Measurements from ENCODE around the gene FAM185A.
"Not testable (repeated sequence)": the region's sequence is repeated elsewhere in the genome, so short reads cannot be mapped to it uniquely, and the experiment has no call there.

FAM185A gene

DNA sequence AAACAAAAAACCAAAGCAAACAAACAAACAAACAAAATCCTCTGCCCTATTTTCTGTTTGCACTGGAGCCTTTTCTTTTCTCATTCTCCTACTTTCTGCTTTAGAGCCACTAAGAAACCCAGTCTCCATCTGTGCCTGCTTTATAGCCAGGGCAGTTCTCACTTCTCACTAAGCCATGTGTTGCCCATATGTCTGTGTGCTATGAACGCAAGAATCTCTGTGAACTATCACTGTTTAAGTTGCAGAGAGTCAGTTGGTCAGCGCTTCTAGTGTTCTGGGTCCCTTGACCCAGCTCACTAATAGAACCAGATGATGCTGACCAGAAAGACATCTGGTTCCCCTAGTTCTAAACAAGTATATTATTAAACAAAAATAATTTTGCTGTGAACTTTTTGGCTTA, 81.4 kb downstream of the FAM185A start:
- DNase-seq (ENCODE audit: low read depth in 3 of 3): no peak

DNA sequence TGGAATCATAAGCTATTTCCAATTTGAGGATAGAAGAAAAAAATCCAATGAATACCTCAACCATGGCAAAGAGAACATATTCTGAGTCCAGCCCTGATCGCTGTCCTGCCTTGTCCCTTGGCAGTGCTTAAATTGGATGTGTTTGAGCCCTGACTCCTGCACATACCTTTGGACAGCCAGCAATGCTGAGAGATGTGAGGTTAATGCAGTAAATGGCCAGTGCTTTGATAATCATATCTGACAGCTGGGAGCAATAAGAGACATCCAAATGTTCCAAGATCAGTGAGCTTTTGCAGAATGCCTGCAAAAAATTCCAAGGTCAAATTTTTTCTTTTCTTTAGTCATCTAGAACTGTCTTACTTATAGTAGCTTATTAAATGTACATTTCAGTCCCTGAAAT, 83.9 kb downstream of the FAM185A start:
- no peak for DNase-seq (ENCODE audit: low read depth in 3 of 3)

DNA sequence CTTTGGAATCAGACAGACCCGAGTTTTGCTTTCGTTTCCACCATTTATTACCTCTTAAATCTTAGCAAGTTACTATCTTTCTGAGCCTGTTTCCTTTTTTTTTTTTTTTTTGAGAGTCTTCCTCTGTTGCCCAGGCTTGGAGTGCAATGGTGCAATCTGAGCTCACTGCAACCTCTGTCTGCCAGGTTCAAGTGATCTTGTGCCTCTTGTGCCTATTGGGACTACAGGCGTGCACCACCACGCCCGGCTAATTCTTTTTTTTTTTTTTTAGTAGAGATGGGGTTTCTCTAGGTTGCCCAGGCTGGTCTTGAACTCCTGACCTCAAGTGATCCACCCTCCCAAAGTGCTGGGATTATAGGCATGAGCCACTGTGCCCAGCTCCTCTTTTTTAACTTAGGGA, 84.5 kb downstream of the FAM185A start:
- no peak for DNase-seq (ENCODE audit: low read depth in 3 of 3)

DNA sequence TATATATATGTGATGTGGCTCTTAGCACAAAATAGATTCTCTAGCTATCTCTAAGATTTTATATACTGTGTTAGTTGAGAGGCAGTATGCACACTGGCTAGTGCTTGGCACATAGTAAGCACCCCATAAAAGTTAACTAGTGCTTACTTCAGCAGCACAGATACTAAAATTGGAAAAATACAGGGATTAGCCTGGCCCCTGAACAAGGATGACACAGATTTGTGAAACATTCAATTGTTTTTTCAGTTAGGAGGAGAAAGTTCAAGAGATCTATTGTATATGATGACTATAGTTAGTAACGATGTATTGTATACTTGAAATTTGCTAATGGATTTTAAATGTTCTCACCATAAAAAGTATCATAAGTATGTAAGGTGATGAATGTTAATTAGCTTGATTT, 85.7 kb downstream of the FAM185A start:
- DNase-seq (ENCODE audit: low read depth in 3 of 3): no peak

DNA sequence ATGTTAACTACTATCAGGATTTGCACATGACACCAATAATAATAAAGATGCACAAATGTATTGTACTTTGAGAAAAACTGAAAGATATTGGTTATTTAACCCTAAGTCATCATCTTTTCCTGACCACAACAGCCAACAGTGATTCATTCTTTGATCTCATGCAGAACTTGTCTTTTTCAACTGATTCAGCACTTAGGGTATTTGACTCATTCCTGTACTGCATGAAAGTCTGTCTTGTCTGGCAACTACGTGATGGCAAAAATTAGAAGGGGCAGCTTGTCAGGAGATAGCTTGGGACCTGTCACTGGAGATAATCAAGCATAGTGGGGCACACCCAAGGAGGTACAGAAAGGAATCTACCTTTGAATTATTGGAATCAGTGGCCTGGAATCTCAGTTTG, 86.2 kb downstream of the FAM185A start:
- no peak for DNase-seq (ENCODE audit: low read depth in 3 of 3)

DNA sequence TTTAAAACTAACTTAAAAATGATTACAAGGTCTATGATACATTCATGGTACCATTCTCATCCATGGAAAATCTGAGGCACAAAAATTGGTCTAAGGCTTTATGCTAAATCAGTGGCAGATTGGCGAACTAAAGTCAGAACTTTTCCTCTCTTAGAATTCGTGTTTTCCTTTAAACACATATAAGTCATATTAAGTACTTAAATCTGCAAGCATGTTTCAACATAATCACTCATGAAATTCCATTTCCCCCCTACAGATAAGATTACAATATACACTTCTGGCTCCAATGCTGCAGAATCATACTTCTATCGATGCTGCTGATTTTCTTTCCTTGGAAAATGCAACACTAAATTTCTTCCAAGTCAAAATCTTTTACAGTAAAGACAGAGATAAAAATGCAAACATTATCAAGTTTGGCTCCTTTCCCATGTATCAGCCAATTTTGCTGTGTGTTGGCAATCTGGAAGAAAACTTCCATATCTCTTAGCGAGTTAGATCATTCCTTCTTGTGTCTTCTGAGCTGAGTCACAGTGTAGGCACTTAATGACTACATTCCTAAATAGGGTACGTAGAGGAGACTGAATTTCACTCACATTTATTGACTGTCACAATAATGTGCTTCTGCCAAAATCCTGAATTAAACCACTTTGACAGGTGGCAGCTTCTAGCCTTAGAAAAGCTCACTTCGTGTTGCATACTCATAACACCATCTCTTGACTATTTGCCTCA, 87.6 kb downstream of the FAM185A start:
- no peak for DNase-seq (ENCODE audit: low read depth in 3 of 3)

DNA sequence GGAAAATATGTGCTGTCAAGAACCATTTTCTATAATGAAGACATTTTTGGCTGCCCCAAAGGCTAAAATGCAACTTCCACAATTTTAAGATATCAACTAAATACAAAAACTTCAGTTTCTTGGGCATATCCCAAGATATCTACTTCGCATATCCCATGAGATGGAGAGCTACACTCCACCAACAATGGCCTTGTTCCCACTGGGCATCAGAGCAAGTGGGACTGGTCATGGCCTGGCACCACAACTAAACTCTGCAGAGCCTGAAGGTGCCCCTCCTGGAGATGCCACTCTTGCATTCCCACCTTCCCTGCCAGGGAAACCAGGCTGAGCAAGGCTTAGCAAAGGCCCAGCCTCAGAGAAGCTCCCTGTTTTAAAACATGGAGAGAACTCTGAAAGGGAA, 88.2 kb downstream of the FAM185A start:
- no peak for DNase-seq (ENCODE audit: low read depth in 3 of 3)

DNA sequence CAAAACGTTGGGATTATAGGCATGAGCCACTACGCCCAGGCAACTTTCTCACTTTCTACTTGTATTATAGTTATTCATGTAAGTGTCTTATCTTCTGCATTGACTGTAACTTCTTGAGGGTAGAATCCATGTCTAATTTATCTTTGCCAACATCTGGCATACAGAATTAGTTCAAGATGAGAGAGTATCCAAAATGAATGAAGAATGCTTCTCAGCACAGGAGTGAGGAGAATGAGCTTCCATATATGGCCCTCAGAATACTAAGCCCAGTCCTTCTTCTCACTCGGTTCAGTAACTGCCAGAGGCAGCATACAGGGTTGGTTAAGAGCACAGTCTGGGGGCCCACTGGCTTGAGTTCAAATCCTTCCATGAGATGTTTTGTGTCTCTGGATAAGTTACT, 89.0 kb downstream of the FAM185A start:
- no peak for DNase-seq (ENCODE audit: low read depth in 3 of 3)

DNA sequence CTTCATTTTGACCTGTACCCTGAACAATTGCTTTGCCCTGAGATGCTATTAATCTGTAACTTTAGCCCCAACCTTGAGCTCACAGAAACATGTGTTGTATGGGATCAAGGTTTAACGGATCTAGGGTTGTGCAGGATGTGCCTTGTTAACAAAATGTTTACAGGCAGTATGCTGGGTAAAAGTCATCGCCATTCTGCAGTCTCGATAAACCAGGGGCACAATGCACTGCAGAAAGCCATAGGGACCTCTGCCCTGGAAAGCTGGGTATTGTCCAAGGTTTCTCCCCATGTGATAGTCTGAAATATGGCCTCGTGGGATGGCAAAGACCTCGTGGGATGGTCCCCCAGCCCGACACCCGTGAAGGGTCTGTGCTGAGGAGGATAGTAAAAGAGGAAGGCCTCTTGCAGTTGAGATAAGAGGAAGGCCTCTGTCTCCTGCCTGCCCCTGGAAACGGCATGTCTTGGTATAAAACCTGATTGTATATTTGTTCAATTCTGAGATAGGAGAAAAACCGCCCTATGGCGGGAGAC, 89.8 kb downstream of the FAM185A start:
- not testable (repeated sequence) for DNase-seq (ENCODE audit: low read depth in 3 of 3)

DNA sequence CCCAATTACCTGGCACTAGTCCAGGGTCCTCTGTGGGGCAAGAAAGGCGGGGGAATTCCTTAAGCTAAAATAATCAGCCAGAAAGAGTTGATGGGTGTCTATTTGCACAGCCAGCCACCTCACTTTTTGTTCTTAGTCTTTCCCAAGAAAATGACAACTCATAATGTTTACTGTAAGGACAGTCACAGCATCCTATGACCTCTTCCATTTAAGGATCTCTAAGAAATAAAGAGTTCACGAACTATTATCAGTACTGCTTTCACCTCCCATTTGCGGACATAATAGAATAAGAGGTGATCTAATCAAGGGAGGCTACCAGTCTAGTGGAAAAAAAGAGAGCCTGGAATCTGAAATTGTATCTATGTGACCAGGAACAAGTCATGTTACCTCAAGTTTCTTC, 91.6 kb downstream of the FAM185A start:
- no peak for DNase-seq (ENCODE audit: low read depth in 3 of 3)

DNA sequence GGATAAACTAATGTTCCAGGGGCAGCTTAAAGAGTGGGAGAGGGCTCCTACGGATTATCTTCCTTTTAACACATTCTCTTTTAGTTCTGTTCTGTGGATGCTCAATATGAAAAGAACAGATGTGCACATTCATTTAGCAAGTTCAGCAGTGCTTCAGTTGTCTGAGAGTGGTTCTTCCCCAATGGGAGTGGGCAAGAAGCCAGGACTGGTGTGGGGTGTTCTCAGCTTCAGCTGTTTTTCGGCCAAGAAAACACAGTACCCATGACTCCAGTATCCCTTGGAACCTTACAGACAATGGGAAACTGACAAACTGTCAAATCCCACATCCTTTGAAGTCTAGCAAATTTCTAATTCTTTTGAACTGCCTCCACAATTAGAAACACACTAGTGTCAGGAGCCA, 92.5 kb downstream of the FAM185A start:
- DNase-seq (ENCODE audit: low read depth in 3 of 3): no peak

DNA sequence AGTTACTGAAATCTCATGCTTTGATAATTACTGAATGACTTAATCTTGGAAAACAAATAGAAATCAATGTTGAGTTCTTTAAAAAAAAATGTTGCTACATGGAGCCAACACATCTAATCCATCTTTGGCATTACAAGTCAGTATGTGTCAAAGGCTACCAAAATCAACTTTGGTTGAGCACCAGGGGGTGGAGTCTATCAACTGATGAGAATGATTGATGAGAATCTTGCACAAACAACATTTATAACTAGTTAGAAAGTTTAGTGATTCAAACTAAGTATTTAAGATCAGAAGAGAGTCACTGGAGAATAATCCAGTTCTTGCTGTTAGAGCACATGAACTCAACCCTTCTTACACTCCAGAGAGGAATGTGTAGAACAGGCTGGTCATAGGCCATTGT, 93.5 kb downstream of the FAM185A start:
- DNase-seq (ENCODE audit: low read depth in 3 of 3): no peak

DNA sequence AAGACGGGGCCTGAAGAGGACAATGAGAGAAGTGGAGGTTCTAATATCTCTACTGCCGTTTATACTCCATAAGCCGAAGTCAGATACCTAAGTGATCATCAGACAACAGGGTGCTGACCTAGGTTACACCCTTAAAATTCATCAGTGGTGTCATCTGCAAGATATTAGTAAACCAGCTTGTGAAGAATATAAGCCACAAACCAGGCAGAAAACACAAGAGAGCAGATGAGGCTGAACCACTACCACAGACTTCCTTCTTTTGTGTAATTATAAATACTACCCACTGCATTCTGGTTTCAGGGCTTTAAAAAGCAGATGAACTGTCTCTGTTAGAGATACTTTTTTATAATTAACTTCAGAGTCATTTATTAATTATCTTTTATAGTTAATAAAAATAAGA, 95.1 kb downstream of the FAM185A start:
- no peak for DNase-seq (ENCODE audit: low read depth in 3 of 3)

DNA sequence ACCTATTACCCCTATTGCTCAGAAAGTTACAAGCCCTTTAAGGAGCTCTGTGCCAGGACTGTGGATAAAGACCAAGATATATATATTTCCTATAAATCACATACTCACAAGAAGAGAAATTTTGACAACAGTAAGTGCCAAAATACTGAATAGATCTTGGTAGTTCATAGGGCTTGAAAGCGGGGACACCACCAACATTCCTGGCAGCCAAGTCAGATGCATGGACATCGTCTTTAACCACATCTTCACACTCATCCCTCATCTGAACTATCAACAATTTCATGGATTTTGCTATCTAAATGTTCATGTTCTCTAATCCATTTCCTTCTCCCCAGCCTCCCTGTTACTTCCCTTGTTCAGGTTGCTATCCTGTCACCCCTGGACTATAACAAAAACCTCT, 96.5 kb downstream of the FAM185A start:
- no peak for DNase-seq (ENCODE audit: low read depth in 3 of 3)

DNA sequence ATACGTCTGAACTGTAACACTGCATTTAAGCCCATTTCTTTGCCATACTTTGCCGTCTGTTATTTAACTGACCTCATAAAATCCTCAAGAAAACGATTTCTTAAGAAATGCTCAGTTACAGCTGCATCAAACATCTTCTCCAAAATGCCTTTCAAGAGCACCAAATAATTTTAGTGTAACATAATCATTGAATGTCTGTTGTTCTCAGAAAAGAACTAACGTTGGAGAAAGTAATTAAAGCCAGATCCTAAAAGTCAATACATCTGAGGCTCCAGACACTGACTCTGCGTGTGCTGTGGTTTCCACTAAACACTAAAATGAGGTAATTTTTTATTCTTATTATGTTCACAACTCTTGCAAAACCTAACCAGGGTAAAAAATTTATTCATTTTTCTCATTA, 100.3 kb downstream of the FAM185A start:
- no peak for DNase-seq (ENCODE audit: low read depth in 3 of 3)

DNA sequence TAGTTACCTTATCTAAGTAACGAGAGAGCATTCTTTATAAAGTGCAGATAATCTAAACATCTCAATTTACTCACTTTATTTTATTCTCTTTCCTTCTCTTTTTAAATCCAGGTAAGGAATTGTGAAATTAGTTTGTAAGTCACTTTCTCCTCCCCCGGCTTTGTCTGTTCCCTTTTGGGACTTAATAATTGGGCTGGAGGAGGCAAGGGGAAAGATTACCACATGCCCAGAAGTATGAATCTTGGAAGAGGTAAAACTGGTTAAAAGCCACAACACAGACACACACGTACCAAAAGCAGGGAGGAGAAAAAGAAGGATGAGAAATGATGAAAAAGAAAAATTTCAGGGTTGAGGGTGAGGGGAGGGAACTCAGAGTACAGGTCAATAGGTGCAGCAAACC, 100.7 kb downstream of the FAM185A start:
- DNase-seq (ENCODE audit: low read depth in 3 of 3): no peak

DNA sequence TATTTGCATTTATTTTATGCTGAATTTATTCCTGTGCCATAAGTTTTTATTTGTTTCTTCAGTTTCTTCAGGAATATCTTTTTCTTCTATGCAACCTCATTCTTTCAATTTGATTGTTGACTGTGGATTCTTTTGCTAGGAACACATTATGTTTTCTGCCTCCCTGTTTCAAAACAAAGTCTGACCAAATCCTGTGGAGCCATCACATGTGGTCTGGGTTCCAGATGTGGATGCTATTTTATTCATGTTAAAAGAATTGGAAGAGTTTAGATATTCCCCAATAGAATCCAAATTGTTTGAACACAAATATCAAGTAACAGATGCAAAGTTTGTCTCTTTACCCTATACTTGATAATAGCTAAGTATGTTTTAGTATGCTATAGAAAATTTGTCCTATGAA, 107.2 kb downstream of the FAM185A start:
- no peak for DNase-seq (ENCODE audit: low read depth in 3 of 3)

Measured in stimulated activated CD4-positive, alpha-beta T cell treated with anti-CD3 and anti-CD28 coated beads, TNF-alpha, amount 100 ng/mL, for 4 hours (primary cell).